GM23248 (cell line): ENCODE results near the gene LRRTM1. TPM values are rescaled to one million over a fixed set of nuclear protein-coding genes. Genes with fewer than 3 reads are reported as not detected.
A peak's percentile ranks its signal among the peaks of the same experiment; 100 is the strongest.

Experiments used
- DNase-seq: peaks from one replicate; pipeline ENCODE4 v3.0.0-alpha.2; 2015
- H2AFZ ChIP-seq: fragments of 200-600 bp; sonication (generic); 2 replicates; pipeline ENCODE4 v1.6.1; 2016; ENCODE audit warnings: antibody characterized with exemption
- H3F3A ChIP-seq: fragments of 200-600 bp; sonication (generic); 2 replicates; pipeline ENCODE4 v1.6.1; 2016; ENCODE audit warnings: mild to moderate bottlenecking, antibody characterized with exemption, mixed run types; ENCODE audit not compliant: insufficient read depth
- H3K27ac ChIP-seq: fragments of 200-600 bp; sonication (generic); 2 replicates; pipeline ENCODE4 v1.5.1; 2016; ENCODE audit warnings: mild to moderate bottlenecking
- H3K27me3 ChIP-seq: fragments of 200-600 bp; sonication (generic); replicated peaks from 2 replicates; pipeline ENCODE4 v1.6.1; 2016; ENCODE audit warnings: mild to moderate bottlenecking; ENCODE audit not compliant: insufficient read depth
- H3K36me3 ChIP-seq: fragments of 200-600 bp; sonication (generic); 2 replicates; pipeline ENCODE4 v1.6.1; 2016; ENCODE audit warnings: low read depth, mild to moderate bottlenecking
- H3K4me1 ChIP-seq: fragments of 200-600 bp; sonication (generic); 2 replicates; pipeline ENCODE4 v1.6.1; 2016; ENCODE audit warnings: mild to moderate bottlenecking; ENCODE audit not compliant: insufficient read depth
- H3K4me2 ChIP-seq: fragments of 200-600 bp; sonication (generic); one replicate; pipeline ENCODE4 v1.6.1; 2016; ENCODE audit warnings: mild to moderate bottlenecking; ENCODE audit not compliant: unreplicated experiment
- H3K4me3 ChIP-seq: fragments of 200-600 bp; sonication (generic); 2 replicates; pipeline ENCODE4 v1.5.1; 2016; ENCODE audit warnings: mild to moderate bottlenecking
- H3K79me2 ChIP-seq: fragments of 200-600 bp; sonication (generic); 2 replicates; pipeline ENCODE4 v1.6.1; 2016; ENCODE audit warnings: mild to moderate bottlenecking; ENCODE audit not compliant: insufficient read depth
- H3K9ac ChIP-seq: fragments of 200-600 bp; sonication (generic); 2 replicates; pipeline ENCODE4 v1.6.1; 2016; ENCODE audit warnings: mild to moderate bottlenecking
- H3K9me2 ChIP-seq: fragments of 200-600 bp; sonication (generic); 2 replicates; pipeline ENCODE4 v1.6.1; 2016; ENCODE audit warnings: mixed run types, mild to moderate bottlenecking, moderate library complexity; ENCODE audit not compliant: insufficient read depth
- H3K9me3 ChIP-seq: fragments of 200-600 bp; sonication (generic); one replicate; pipeline ENCODE4 v1.6.1; 2017; ENCODE audit warnings: low read depth
- H4K20me1 ChIP-seq: fragments of 200-600 bp; sonication (generic); 2 replicates; pipeline ENCODE4 v1.6.0; 2016; ENCODE audit not compliant: insufficient read depth
- EZH2 ChIP-seq: fragments of 200-600 bp; sonication (generic); IDR thresholded peaks from 2 replicates; pipeline ENCODE4 v1.6.1; 2018; ENCODE audit warnings: antibody characterized with exemption, mild to moderate bottlenecking; ENCODE audit not compliant: insufficient read depth, poor library complexity, severe bottlenecking
- EZH2phosphoT487 ChIP-seq: fragments of 200-600 bp; sonication (generic); IDR thresholded peaks from 2 replicates; pipeline ENCODE4 v1.6.1; 2018; ENCODE audit warnings: antibody characterized with exemption, moderate library complexity, mild to moderate bottlenecking, low read depth; ENCODE audit not compliant: insufficient read depth
- WGBS, 2 experiments: methylation state at CpG; one replicate each; pipeline ENCODE4 v1.1.6; 2015 to 2017; ENCODE audit warnings: low lambda C conversion rate in 2 of 2, low coverage in 1 of 2; ENCODE audit errors: missing lambda C conversion rate in 2 of 2; 5-methylcytosine and 5-hydroxymethylcytosine counted together
- in situ Hi-C: fragments of 300-500 bp; cut with MboI; formaldehyde crosslinking; loops from 2 replicates; pipeline ENCODE4 v1.15.0; 2020
- polyA plus RNA-seq: library from polyadenylated mRNA; unstranded; fragments of >200 nt; fragmentation: Nextera tagmentation; extraction: Ambion mirVana; gene quantifications from 2 replicates; pipeline ENCODE4 v1.2.1, GENCODE V29; 2016
- total RNA-seq: library from RNA; depleted of rRNA; stranded (reverse); fragments of >200 nt; shearing (Covaris generic); gene quantifications from 2 replicates; pipeline ENCODE4 v1.2.3, GENCODE V29; 2014

Gene LRRTM1
- total and polyA plus RNA-seq, 2 experiments from 2014 or later, result not detected

- H3K4me3 ChIP-seq, result no peak overlapping the region
- no peak for TF ChIP-seq EZH2phosphoT487
- TF ChIP-seq EZH2, result no peak
- in situ Hi-C loops, result no loop called here
Observed at GRCh38 chr2:80326214-80326613, 21.7 kb upstream of the LRRTM1 start.

GRCh38 chr2:80324525-80324924 lies 20.0 kb upstream of the LRRTM1 start:
- Histone ChIP-seq H3K27ac (no peak overlapping the region), H3K9me2 (no peaks in the 10 kb centered on the region), H4K20me1 (no peaks in the 10 kb centered on the region), H2AFZ (no peak overlapping the region), H3K9ac (no peak overlapping the region), H3K36me3 (no peaks in the 10 kb centered on the region), H3K4me1 (no peaks in the 10 kb centered on the region), H3K27me3 (0 out of 2 replicates have a peak, but pooled peaks cover 7% of the 10 kb centered on the region), H3K4me3 (no peak overlapping the region), H3K79me2 (no peaks in the 10 kb centered on the region), H3K4me2 (no peak overlapping the region), H3F3A (no peaks in the 10 kb centered on the region), H3K9me3 (no peaks in the 10 kb centered on the region)
- 29 to 36% methylated on average over 3 of the region's 3 CpGs for WGBS, 2 experiments
- in situ Hi-C loops, result no loop called here
- DNase-seq, result no peak
- TF ChIP-seq EZH2, result no peak
- TF ChIP-seq EZH2phosphoT487, result no peak

More at GRCh38 chr2:80326214-80326613, 21.7 kb upstream of the LRRTM1 start:
- DNase-seq, result peak; percentile 44
- Histone ChIP-seq H3K9me3 (no peaks in the 10 kb centered on the region), H3K9me2 (no peaks in the 10 kb centered on the region), H4K20me1 (no peaks in the 10 kb centered on the region), H3K27ac (no peak overlapping the region), H3F3A (no peaks in the 10 kb centered on the region), H3K36me3 (no peaks in the 10 kb centered on the region), H3K9ac (no peak overlapping the region), H2AFZ (no peak overlapping the region), H3K4me2 (no peak overlapping the region), H3K27me3 (0 out of 2 replicates have a peak, but pooled peaks cover 7% of the 10 kb centered on the region), H3K4me1 (no peaks in the 10 kb centered on the region), H3K79me2 (no peaks in the 10 kb centered on the region)

GRCh38 chr2:80323610-80324009 lies 19.1 kb upstream of the LRRTM1 start:
- Histone ChIP-seq H4K20me1 (no peaks in the 10 kb centered on the region), H3K36me3 (no peaks in the 10 kb centered on the region), H3K27me3 (0 out of 2 replicates have a peak, but pooled peaks cover 7% of the 10 kb centered on the region), H3K4me2 (no peak overlapping the region), H3K79me2 (no peaks in the 10 kb centered on the region), H3K9ac (no peak overlapping the region), H3K27ac (no peak overlapping the region), H3F3A (no peaks in the 10 kb centered on the region), H3K4me1 (no peaks in the 10 kb centered on the region), H3K9me2 (no peaks in the 10 kb centered on the region), H3K9me3 (no peaks in the 10 kb centered on the region), H3K4me3 (no peak overlapping the region), H2AFZ (no peak overlapping the region)
- no peak for TF ChIP-seq EZH2phosphoT487
- no peak for TF ChIP-seq EZH2
- WGBS, 2 experiments, result 0 to 3% methylated on average over 1 of the region's 1 CpG
- in situ Hi-C loops, result no loop called here
- DNase-seq, result no peak

GRCh38 chr2:80322958-80323357 lies 18.4 kb upstream of the LRRTM1 start:
- H3K79me2 ChIP-seq, result no peaks in the 10 kb centered on the region
- DNase-seq, result no peak
- H3K4me2 ChIP-seq, result no peak overlapping the region
- H3K4me1 ChIP-seq, result no peaks in the 10 kb centered on the region
- H3K27ac ChIP-seq, result no peak overlapping the region
- H3K27me3 ChIP-seq, result 0 out of 2 replicates have a peak, but pooled peaks cover 7% of the 10 kb centered on the region
- H3K4me3 ChIP-seq, result no peak overlapping the region
- WGBS, 2 experiments, result 43 to 47% methylated on average over 14 of the region's 14 CpGs
- H3K36me3 ChIP-seq, result no peaks in the 10 kb centered on the region
- no peaks in the 10 kb centered on the region for H3K9me3 ChIP-seq
- no peaks in the 10 kb centered on the region for H3K9me2 ChIP-seq
- TF ChIP-seq EZH2phosphoT487 (no peak), EZH2 (no peak)
- H4K20me1 ChIP-seq, result no peaks in the 10 kb centered on the region
- no peak overlapping the region for H3K9ac ChIP-seq
- H3F3A ChIP-seq, result no peaks in the 10 kb centered on the region
- H2AFZ ChIP-seq, result no peak overlapping the region
- in situ Hi-C loops, result no loop called here
